ENCODE results near the gene CCL26. TPM values are rescaled to one million over a fixed set of nuclear protein-coding genes. Genes with fewer than 3 reads are reported as not detected.
"Not testable (repeated sequence)": the region's sequence is repeated elsewhere in the genome, so short reads cannot be mapped to it uniquely, and the experiment has no call there.

Gene CCL26
- total RNA-seq, 5 donors from 2014 or later (not counting 1 experiment from before 2014, with no cell fraction given), result not detected

- no peak for DNase-seq
- Mint-ChIP-seq H3K36me3 (no peaks in the 10 kb centered on the region), H3K27me3 (no peaks in the 10 kb centered on the region), H3K9me3 (no peaks in the 10 kb centered on the region), H3K4me1 (peaks cover 1 to 5% (median 4%) of the 10 kb centered on the region in 3 donors), H3K27ac (no peak overlapping the region), H3K4me3 (no peak overlapping the region)
- H3K9me3 ChIP-seq, result no peaks in the 10 kb centered on the region
- no peak for ATAC-seq (replicated peaks in 1 of 4)
- ChIA-PET POLR2A (interaction anchor here in 1 of 2 donors (0.6 kb wide), 1 partner anchor 21 kb away, joined by 5 read pairs; no protein-coding TSS in a partner anchor), CTCF (no interaction called here)
- no peaks in the 10 kb centered on the region for H3K36me3 ChIP-seq (ENCODE audit: control insufficient read depth in 2 of 2, extremely low read depth in 1 of 2, insufficient read depth in 1 of 2, low read length in 1 of 2)
- no peaks in the 10 kb centered on the region for H3K27me3 ChIP-seq (replicated peaks in 1 of 2; ENCODE audit: control insufficient read depth in 2 of 2, extremely low read depth in 1 of 2, insufficient read depth in 2 of 2, low read length in 1 of 2)
- no CpG with 5 or more reads among the region's 1 CpG for WGBS (ENCODE audit: insufficient coverage)
- peaks cover 0 to 9% of the 10 kb centered on the region in 2 experiments for H3K4me1 ChIP-seq (ENCODE audit: control insufficient read depth in 1 of 2, extremely low read depth in 1 of 2, insufficient read depth in 2 of 2, low read length in 2 of 2)
- H3K4me3 ChIP-seq (ENCODE audit: control insufficient read depth in 1 of 2, extremely low read depth in 1 of 2, low read length in 1 of 2), result no peak overlapping the region
- no peak overlapping the region for H3K27ac ChIP-seq (ENCODE audit: low read length)
Measured at GRCh38 chr7:75771224-75771623, 787 bp downstream of the CCL26 start.

GRCh38 chr7:75762350-75762917 is 9.6 kb downstream of the CCL26 start:
- Mint-ChIP-seq H3K4me1 (peaks cover 3 to 5% (median 4%) of the 10 kb centered on the region in 3 donors), H3K9me3 (no peaks in the 10 kb centered on the region), H3K27ac (no peak overlapping the region), H3K36me3 (no peaks in the 10 kb centered on the region), H3K27me3 (no peaks in the 10 kb centered on the region), H3K4me3 (no peak overlapping the region)
- WGBS (ENCODE audit: insufficient coverage), result no CpG with 5 or more reads among the region's 2 CpGs
- DNase-seq, result peak in 1 of 35 experiments; percentile 65
- ChIA-PET POLR2A (interaction anchor here in 1 of 2 donors (0.6 kb wide), 1 partner anchor 33 kb away, joined by 3 read pairs; no protein-coding TSS in a partner anchor), CTCF (interaction anchor here (0.6 to 1.8 kb wide), 6 partner anchors 13 to 690 kb away, joined by 3 to 10 read pairs (median 5); partner anchors contain the start of gene HIP1 (in 1 of the 2))
- Histone ChIP-seq H3K27ac (ENCODE audit: low read length) (no peak overlapping the region), H3K4me3 (ENCODE audit: control insufficient read depth in 1 of 2, extremely low read depth in 1 of 2, low read length in 1 of 2) (no peak overlapping the region), H3K27me3 (replicated peaks in 1 of 2; ENCODE audit: control insufficient read depth in 2 of 2, extremely low read depth in 1 of 2, insufficient read depth in 2 of 2, low read length in 1 of 2) (peaks cover 0 to 5% of the 10 kb centered on the region in 2 experiments), H3K36me3 (ENCODE audit: control insufficient read depth in 2 of 2, extremely low read depth in 1 of 2, insufficient read depth in 1 of 2, low read length in 1 of 2) (no peaks in the 10 kb centered on the region), H3K4me1 (ENCODE audit: control insufficient read depth in 1 of 2, extremely low read depth in 1 of 2, insufficient read depth in 2 of 2, low read length in 2 of 2) (no peaks in the 10 kb centered on the region), H3K9me3 (no peaks in the 10 kb centered on the region)
- ATAC-seq (replicated peaks in 1 of 4), result peak; percentile 79 to 84 (median 83)

DNA sequence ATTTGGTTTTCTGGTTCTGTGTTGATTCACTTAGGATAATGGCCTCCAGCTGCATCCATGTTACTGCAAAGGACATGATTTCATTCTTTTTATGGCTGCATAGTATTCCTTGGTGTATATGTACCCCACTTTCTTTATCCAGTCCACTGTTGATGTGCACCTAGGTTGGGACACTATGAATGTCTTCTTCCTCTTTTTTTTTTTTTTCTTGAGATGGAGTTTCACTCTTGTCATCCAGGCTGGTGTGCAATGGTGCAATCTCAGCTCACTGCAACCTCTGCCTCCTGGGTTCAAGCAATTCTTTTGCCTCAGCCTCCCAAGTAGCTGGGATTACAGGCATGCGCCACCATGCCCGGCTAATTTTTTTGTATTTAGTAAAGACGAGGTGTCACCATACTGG is 10.2 kb downstream of the CCL26 start:
- H3K36me3 Mint-ChIP-seq; H3K4me3 Mint-ChIP-seq; H3K4me1 ChIP-seq (ENCODE audit: control insufficient read depth in 1 of 2, extremely low read depth in 1 of 2, insufficient read depth in 2 of 2, low read length in 2 of 2); POLR2A ChIA-PET; H3K4me1 Mint-ChIP-seq; H3K27me3 ChIP-seq (replicated peaks in 1 of 2; ENCODE audit: control insufficient read depth in 2 of 2, extremely low read depth in 1 of 2, insufficient read depth in 2 of 2, low read length in 1 of 2); ATAC-seq (replicated peaks in 1 of 4); H3K27me3 Mint-ChIP-seq; DNase-seq; H3K36me3 ChIP-seq (ENCODE audit: control insufficient read depth in 2 of 2, extremely low read depth in 1 of 2, insufficient read depth in 1 of 2, low read length in 1 of 2); H3K27ac Mint-ChIP-seq; H3K27ac ChIP-seq (ENCODE audit: low read length); H3K9me3 Mint-ChIP-seq; H3K9me3 ChIP-seq; H3K4me3 ChIP-seq (ENCODE audit: control insufficient read depth in 1 of 2, extremely low read depth in 1 of 2, low read length in 1 of 2): not testable (repeated sequence)
- 88% methylated on average over 3 of the region's 3 CpGs for WGBS (ENCODE audit: insufficient coverage)
- CTCF ChIA-PET, result interaction anchor here in 1 of 2 donors (1.0 to 1.8 kb wide), 5 partner anchors 13 to 689 kb away, joined by 3 to 10 read pairs (median 5); partner anchors contain the start of gene HIP1

- POLR2A ChIA-PET, result interaction anchor here in 1 of 2 donors (0.6 kb wide), 1 partner anchor 25 kb away, joined by 3 read pairs; no protein-coding TSS in a partner anchor
- no peaks in the 10 kb centered on the region for H3K36me3 ChIP-seq (ENCODE audit: control insufficient read depth in 2 of 2, extremely low read depth in 1 of 2, insufficient read depth in 1 of 2, low read length in 1 of 2)
Measured at GRCh38 chr7:75758491-75758890, 13.5 kb downstream of the CCL26 start.

DNA sequence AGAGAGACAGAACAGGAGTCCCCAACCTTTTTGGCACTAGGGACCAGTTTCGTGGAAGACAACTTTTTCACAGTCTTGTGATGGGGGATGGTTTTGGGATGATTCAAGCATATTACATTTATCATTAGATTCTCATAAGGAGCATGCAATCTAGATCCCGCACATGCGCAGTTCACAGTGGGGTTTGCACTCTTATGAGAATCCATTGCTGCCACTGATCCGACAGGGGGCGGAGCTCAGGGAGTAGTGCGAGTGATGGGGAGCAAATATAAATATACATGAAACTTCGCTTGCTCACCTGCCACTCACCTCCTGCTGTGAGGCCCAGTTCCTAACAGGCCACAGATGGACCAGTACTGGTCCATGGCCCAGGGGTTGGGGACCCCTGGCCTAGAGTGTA is 14.2 kb downstream of the CCL26 start:
- ATAC-seq (replicated peaks in 1 of 4) (no peak), DNase-seq (no peak)
- WGBS (ENCODE audit: insufficient coverage), result no CpG with 5 or more reads among the region's 7 CpGs
- Histone ChIP-seq H3K27me3 (replicated peaks in 1 of 2; ENCODE audit: control insufficient read depth in 2 of 2, extremely low read depth in 1 of 2, insufficient read depth in 2 of 2, low read length in 1 of 2) (peaks cover 0 to 3% of the 10 kb centered on the region in 2 experiments), H3K27ac (ENCODE audit: low read length) (no peak overlapping the region), H3K36me3 (ENCODE audit: control insufficient read depth in 2 of 2, extremely low read depth in 1 of 2, insufficient read depth in 1 of 2, low read length in 1 of 2) (no peaks in the 10 kb centered on the region), H3K4me3 (ENCODE audit: control insufficient read depth in 1 of 2, extremely low read depth in 1 of 2, low read length in 1 of 2) (no peak overlapping the region), H3K4me1 (ENCODE audit: control insufficient read depth in 1 of 2, extremely low read depth in 1 of 2, insufficient read depth in 2 of 2, low read length in 2 of 2) (no peaks in the 10 kb centered on the region), H3K9me3 (no peaks in the 10 kb centered on the region)
- peaks cover 3 to 5% (median 4%) of the 10 kb centered on the region in 3 donors for H3K4me1 Mint-ChIP-seq
- H3K9me3 Mint-ChIP-seq, result no peaks in the 10 kb centered on the region
- H3K27ac Mint-ChIP-seq, result no peak overlapping the region
- H3K4me3 Mint-ChIP-seq, result no peak overlapping the region
- ChIA-PET CTCF (interaction anchor here in 1 of 2 donors (1.4 kb wide), 1 partner anchor 19 kb away, joined by 3 read pairs; the partner anchor contains the start of gene HIP1), POLR2A (no interaction called here)
- no peaks in the 10 kb centered on the region for H3K27me3 Mint-ChIP-seq
- no peaks in the 10 kb centered on the region for H3K36me3 Mint-ChIP-seq

More at GRCh38 chr7:75758491-75758890, 13.5 kb downstream of the CCL26 start:
- Mint-ChIP-seq H3K36me3 (no peaks in the 10 kb centered on the region), H3K4me1 (peaks cover 3 to 5% (median 4%) of the 10 kb centered on the region in 3 donors), H3K27ac (no peak overlapping the region), H3K27me3 (no peaks in the 10 kb centered on the region), H3K9me3 (no peaks in the 10 kb centered on the region), H3K4me3 (no peak overlapping the region)
- no peaks in the 10 kb centered on the region for H3K4me1 ChIP-seq (ENCODE audit: control insufficient read depth in 1 of 2, extremely low read depth in 1 of 2, insufficient read depth in 2 of 2, low read length in 2 of 2)
- ATAC-seq (replicated peaks in 1 of 4) (no peak), DNase-seq (no peak)
- no peak overlapping the region for H3K27ac ChIP-seq (ENCODE audit: low read length)
- no CpG with 5 or more reads among the region's 2 CpGs for WGBS (ENCODE audit: insufficient coverage)
- peaks cover 0 to 3% of the 10 kb centered on the region in 2 experiments for H3K27me3 ChIP-seq (replicated peaks in 1 of 2; ENCODE audit: control insufficient read depth in 2 of 2, extremely low read depth in 1 of 2, insufficient read depth in 2 of 2, low read length in 1 of 2)
- H3K4me3 ChIP-seq (ENCODE audit: control insufficient read depth in 1 of 2, extremely low read depth in 1 of 2, low read length in 1 of 2), result no peak overlapping the region
- no peaks in the 10 kb centered on the region for H3K9me3 ChIP-seq
- CTCF ChIA-PET, result interaction anchor here in 1 of 2 donors (1.4 kb wide), 1 partner anchor 19 kb away, joined by 3 read pairs; the partner anchor contains the start of gene HIP1

DNA sequence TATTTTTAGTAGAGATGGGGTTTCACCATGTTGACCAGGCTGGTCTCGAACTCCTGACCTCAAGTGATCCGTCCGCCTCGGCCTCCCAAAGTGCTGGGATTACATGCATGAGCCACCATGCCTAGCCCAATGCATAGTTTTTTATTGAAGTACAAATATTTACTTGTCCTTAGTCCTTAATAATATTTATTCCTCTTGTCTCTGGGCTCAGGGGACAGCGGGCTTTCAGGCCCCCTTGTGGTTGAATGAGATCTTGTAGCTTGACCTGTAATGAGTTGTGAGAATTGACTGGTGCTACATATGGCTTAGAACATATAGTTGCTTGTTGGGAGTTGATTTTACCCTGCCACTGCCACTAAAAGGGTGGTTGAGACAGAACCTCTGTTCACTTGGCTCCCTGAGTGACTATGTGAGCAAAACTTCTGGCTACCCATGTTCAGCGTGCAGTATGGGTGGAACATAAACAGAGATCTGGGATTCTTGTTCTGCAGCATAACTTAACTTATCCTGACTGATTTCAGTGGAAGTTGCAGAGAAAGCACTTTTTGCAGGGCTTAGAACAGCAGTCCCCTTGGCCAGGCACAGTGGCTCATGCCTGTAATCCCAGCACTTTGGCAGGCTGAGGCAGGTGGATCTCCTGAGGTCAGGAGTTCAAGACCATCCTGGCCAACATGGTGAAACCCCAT is 14.9 kb downstream of the CCL26 start:
- H3K4me3 ChIP-seq (ENCODE audit: control insufficient read depth in 1 of 2, extremely low read depth in 1 of 2, low read length in 1 of 2), result no peak overlapping the region
- 88% methylated on average over 1 of the region's 6 CpGs for WGBS (ENCODE audit: insufficient coverage)
- no peak overlapping the region for H3K4me3 Mint-ChIP-seq
- H3K4me1 ChIP-seq (ENCODE audit: control insufficient read depth in 1 of 2, extremely low read depth in 1 of 2, insufficient read depth in 2 of 2, low read length in 2 of 2), result no peaks in the 10 kb centered on the region
- peaks cover 0 to under 1% (median under 1%) of the 10 kb centered on the region in 3 donors for H3K4me1 Mint-ChIP-seq
- H3K9me3 ChIP-seq, result no peaks in the 10 kb centered on the region
- no peaks in the 10 kb centered on the region for H3K36me3 Mint-ChIP-seq
- H3K27me3 Mint-ChIP-seq, result no peaks in the 10 kb centered on the region
- H3K27me3 ChIP-seq (replicated peaks in 1 of 2; ENCODE audit: control insufficient read depth in 2 of 2, extremely low read depth in 1 of 2, insufficient read depth in 2 of 2, low read length in 1 of 2), result peaks cover 0 to 3% of the 10 kb centered on the region in 2 experiments
- H3K36me3 ChIP-seq (ENCODE audit: control insufficient read depth in 2 of 2, extremely low read depth in 1 of 2, insufficient read depth in 1 of 2, low read length in 1 of 2), result no peaks in the 10 kb centered on the region
- H3K27ac Mint-ChIP-seq, result no peak overlapping the region
- no peaks in the 10 kb centered on the region for H3K9me3 Mint-ChIP-seq
- CTCF ChIA-PET, result no interaction called here
- POLR2A ChIA-PET, result no interaction called here
- no peak overlapping the region for H3K27ac ChIP-seq (ENCODE audit: low read length)
- DNase-seq, result peak in 1 of 35 experiments; percentile 30
- ATAC-seq (replicated peaks in 1 of 4), result no peak

All from T-cell (primary cell).